ENCODE results near the gene ATG4C. TPM values are rescaled to one million over a fixed set of nuclear protein-coding genes. Genes with fewer than 3 reads are reported as not detected.

The ATG4C gene
- total and polyA plus RNA-seq, 2 of the 13 experiments (the other 11 are each of a cell fraction or from before 2014, with no cell fraction given) = 4.0 to 11.2 TPM

GRCh38 chr1:62906428-62906886 is 122.5 kb downstream of the ATG4C start:
- CTCF ChIA-PET (ENCODE audit: low intra/inter-chr PET ratio, low total read pairs) = interaction anchor here (2.9 kb wide), 1 partner anchor 65 kb away, joined by 24 read pairs; no protein-coding TSS in a partner anchor
- Histone ChIP-seq H3K9ac (ENCODE audit: insufficient read depth, low read depth, low read length) (no peak overlapping the region), H3K4me2 (ENCODE audit: low read depth, low read length) (no peak overlapping the region), H3K27ac (ENCODE audit: extremely low read length, insufficient read depth, low read length) (no peak overlapping the region), H3K4me1 (ENCODE audit: insufficient read depth, low read length) (peaks cover 12% of the 10 kb centered on the region), H3K27me3 (ENCODE audit: control insufficient read depth in 1 of 2, insufficient read depth in 2 of 2, low read length in 2 of 2) (no peaks in the 10 kb centered on the region; a peak in 1 of 5 replicates), H3K79me2 (ENCODE audit: insufficient read depth, low read length) (no peaks in the 10 kb centered on the region), H3K4me3 (replicated peaks in 1 of 3; ENCODE audit: insufficient read depth in 1 of 3, low read depth in 2 of 3, low read length in 3 of 3) (no peak overlapping the region), H3K9me3 (ENCODE audit: low read length) (no peaks in the 10 kb centered on the region), H3K36me3 (replicated peaks in 1 of 2; ENCODE audit: control insufficient read depth in 1 of 2, insufficient read depth in 2 of 2, low read length in 2 of 2) (no peaks in the 10 kb centered on the region), H2AFZ (ENCODE audit: low read length) (no peak overlapping the region), H4K20me1 (ENCODE audit: insufficient read depth, low read length) (no peaks in the 10 kb centered on the region)
- WGBS (ENCODE audit: low lambda C conversion rate) = 42% methylated on average over 9 of the region's 9 CpGs
- BruUV-seq (replicated peaks) = no TSS peak
- POLR2A ChIA-PET = no interaction called here
- ATAC-seq (peak; percentile 76), DNase-seq (ENCODE audit: low spot score) (no peak), FAIRE-seq (peak; percentile 28)
- no peak for TF ChIP-seq IRF2 (CRISPR knock-in tag; IDR thresholded peaks at IDR 0.05)
- TF ChIP-seq, protein P1, sequence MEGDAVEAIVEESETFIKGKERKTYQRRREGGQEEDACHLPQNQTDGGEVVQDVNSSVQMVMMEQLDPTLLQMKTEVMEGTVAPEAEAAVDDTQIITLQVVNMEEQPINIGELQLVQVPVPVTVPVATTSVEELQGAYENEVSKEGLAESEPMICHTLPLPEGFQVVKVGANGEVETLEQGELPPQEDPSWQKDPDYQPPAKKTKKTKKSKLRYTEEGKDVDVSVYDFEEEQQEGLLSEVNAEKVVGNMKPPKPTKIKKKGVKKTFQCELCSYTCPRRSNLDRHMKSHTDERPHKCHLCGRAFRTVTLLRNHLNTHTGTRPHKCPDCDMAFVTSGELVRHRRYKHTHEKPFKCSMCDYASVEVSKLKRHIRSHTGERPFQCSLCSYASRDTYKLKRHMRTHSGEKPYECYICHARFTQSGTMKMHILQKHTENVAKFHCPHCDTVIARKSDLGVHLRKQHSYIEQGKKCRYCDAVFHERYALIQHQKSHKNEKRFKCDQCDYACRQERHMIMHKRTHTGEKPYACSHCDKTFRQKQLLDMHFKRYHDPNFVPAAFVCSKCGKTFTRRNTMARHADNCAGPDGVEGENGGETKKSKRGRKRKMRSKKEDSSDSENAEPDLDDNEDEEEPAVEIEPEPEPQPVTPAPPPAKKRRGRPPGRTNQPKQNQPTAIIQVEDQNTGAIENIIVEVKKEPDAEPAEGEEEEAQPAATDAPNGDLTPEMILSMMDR (CRISPR knock-in tag; IDR thresholded peaks at IDR 0.05) = peak; percentile 36
- TF ChIP-seq RFX5 (IDR thresholded peaks at IDR 0.05; ENCODE audit: low read depth, low read length) = 0 out of 2 replicates have a peak, but pooled peaks have one; percentile 29
- TF ChIP-seq SMC3 (IDR thresholded peaks at IDR 0.05; ENCODE audit: low read length) = peak; percentile 50
- in situ Hi-C loops (cut with HindIII; ENCODE audit: extremely low pct_ligation_motif_present, low pct_unique_long_range_greater_than_20kb) (loop anchor here (10.0 kb wide), 1 partner anchor 62 kb away; no protein-coding TSS in a partner anchor), intact Hi-C loops (cut with micrococcal nuclease; ENCODE audit: unreplicated experiment) (no loop called here)

GRCh38 chr1:62908168-62908695 is 124.3 kb downstream of the ATG4C start:
- Histone ChIP-seq H2AFZ (ENCODE audit: low read length) (no peak overlapping the region), H3K79me2 (ENCODE audit: insufficient read depth, low read length) (no peaks in the 10 kb centered on the region), H3K9me3 (ENCODE audit: low read length) (no peaks in the 10 kb centered on the region), H3K36me3 (replicated peaks in 1 of 2; ENCODE audit: control insufficient read depth in 1 of 2, insufficient read depth in 2 of 2, low read length in 2 of 2) (no peaks in the 10 kb centered on the region), H3K4me1 (ENCODE audit: insufficient read depth, low read length) (peaks cover 11% of the 10 kb centered on the region), H3K4me3 (replicated peaks in 1 of 3; ENCODE audit: insufficient read depth in 1 of 3, low read depth in 2 of 3, low read length in 3 of 3) (no peak overlapping the region), H3K27ac (ENCODE audit: extremely low read length, insufficient read depth, low read length) (no peak overlapping the region), H4K20me1 (ENCODE audit: insufficient read depth, low read length) (no peaks in the 10 kb centered on the region), H3K27me3 (ENCODE audit: control insufficient read depth in 1 of 2, insufficient read depth in 2 of 2, low read length in 2 of 2) (no peaks in the 10 kb centered on the region; a peak in 1 of 5 replicates), H3K9ac (ENCODE audit: insufficient read depth, low read depth, low read length) (no peak overlapping the region), H3K4me2 (ENCODE audit: low read depth, low read length) (no peak overlapping the region)
- no TSS peak for BruUV-seq (replicated peaks)
- no peak for ATAC-seq
- 10% methylated on average over 2 of the region's 2 CpGs for WGBS (ENCODE audit: low lambda C conversion rate)
- in situ Hi-C loops (cut with HindIII; ENCODE audit: extremely low pct_ligation_motif_present, low pct_unique_long_range_greater_than_20kb) (loop anchor here (10.0 kb wide), 1 partner anchor 63 kb away; no protein-coding TSS in a partner anchor), intact Hi-C loops (cut with micrococcal nuclease; ENCODE audit: unreplicated experiment) (no loop called here)
- CTCF ChIA-PET (ENCODE audit: low intra/inter-chr PET ratio, low total read pairs) = interaction anchor here (2.9 kb wide), 1 partner anchor 67 kb away, joined by 24 read pairs; no protein-coding TSS in a partner anchor
- POLR2A ChIA-PET = no interaction called here
- no peak for DNase-seq (ENCODE audit: low spot score)
- TF ChIP-seq NFATC3 (CRISPR knock-in tag; IDR thresholded peaks at IDR 0.05) (no peak), KDM1A (CRISPR knock-in tag; IDR thresholded peaks at IDR 0.05) (no peak), NR2C2 (CRISPR knock-in tag; IDR thresholded peaks at IDR 0.05; ENCODE audit: borderline replicate concordance) (no peak), ZMAT3 (CRISPR knock-in tag; conservative IDR thresholded peaks at IDR 0.05) (no peak), GPN1 (CRISPR knock-in tag; IDR thresholded peaks at IDR 0.05; ENCODE audit: borderline replicate concordance) (no peak)
- FAIRE-seq = no peak
